Naive thymus-derived CD8-positive, alpha-beta T cell (primary cell): ENCODE data around the gene ZNF45. TPM values are rescaled to one million over a fixed set of nuclear protein-coding genes. Genes with fewer than 3 reads are reported as not detected.

Experiments used
- polyA plus RNA-seq, 3 donors: library from polyadenylated mRNA; unstranded; fragments of 300-500 nt; fragmentation: Illumina TruSeq; gene quantifications; one replicate each; pipeline ENCODE4 v1.2.3, GENCODE V29; 2021
- total RNA-seq, 8 experiments: library from RNA in 2 of 8; stranded (reverse) in 2 of 8; gene quantifications; one replicate each; pipeline ENCODE4 v1.2.3 and lab custom pipeline; 2021 to 2026

The ZNF45 gene
- total and polyA plus RNA-seq, 5 experiments from 2014 or later: 6.3 to 27.9 (median 16.6) TPM

Other genes starting within 250 kb of the ZNF45 start
- not detected for gene IRGC, start 219.2 kb downstream of the ZNF45 start, total RNA-seq
- gene IRGC, start 219.2 kb downstream of the ZNF45 start, polyA plus RNA-seq: not detected
- 10 to 100 TPM; 48.9 to 51.9 TPM for gene SMG9, start 180.3 kb downstream of the ZNF45 start, total RNA-seq
- 1 to 10 TPM; 3.4 to 8.3 (median 8.3) TPM for gene SMG9, start 180.3 kb downstream of the ZNF45 start, polyA plus RNA-seq
- 100 to 1,000 TPM in 1 of 2 experiments, 10 to 100 TPM in 1; 92.9 to 103 TPM for gene KCNN4, start 154.3 kb downstream of the ZNF45 start, total RNA-seq
- 10 to 100 TPM in 2 of 3 donors, 1 to 10 TPM in 1; 7.6 to 28.6 (median 11.7) TPM for gene KCNN4, start 154.3 kb downstream of the ZNF45 start, polyA plus RNA-seq
- under 1 TPM; 0.60 to 0.69 TPM for gene LYPD5, start 132.8 kb downstream of the ZNF45 start, total RNA-seq
- gene LYPD5, start 132.8 kb downstream of the ZNF45 start, polyA plus RNA-seq: under 1 TPM in 2 of 3 donors, not detected in 1; 0.07 to 0.72 TPM
- gene ZNF283, start 108.0 kb downstream of the ZNF45 start, total RNA-seq: 10 to 100 TPM; 24.2 to 25.8 TPM
- 1 to 10 TPM; 3.3 to 4.3 (median 3.7) TPM for gene ZNF283, start 108.0 kb downstream of the ZNF45 start, polyA plus RNA-seq
- 1 to 10 TPM; 8.5 to 9.5 TPM for gene ZNF404, start 51.3 kb downstream of the ZNF45 start, total RNA-seq
- gene ZNF404, start 51.3 kb downstream of the ZNF45 start, polyA plus RNA-seq: 1 to 10 TPM; 1.8 to 4.1 (median 2.8) TPM
- 1 to 10 TPM; 4.5 to 5.6 TPM for gene ZNF221, start 15.9 kb upstream of the ZNF45 start, total RNA-seq
- gene ZNF221, start 15.9 kb upstream of the ZNF45 start, polyA plus RNA-seq: 1 to 10 TPM in 1 of 3 donors, not detected in 2; 1.6 TPM
- gene ZNF155, start 48.9 kb upstream of the ZNF45 start, total RNA-seq: 10 to 100 TPM; 13.2 to 13.7 TPM
- 1 to 10 TPM in 2 of 3 donors, under 1 TPM in 1; 0.58 to 2.3 (median 2.3) TPM for gene ZNF155, start 48.9 kb upstream of the ZNF45 start, polyA plus RNA-seq
- 10 to 100 TPM in 1 of 2 experiments, 1 to 10 TPM in 1; 9.9 to 12.0 TPM for gene ZNF230, start 67.7 kb upstream of the ZNF45 start, total RNA-seq
- 1 to 10 TPM; 1.9 to 2.5 (median 2.1) TPM for gene ZNF230, start 67.7 kb upstream of the ZNF45 start, polyA plus RNA-seq
- gene ZNF222, start 90.1 kb upstream of the ZNF45 start, total RNA-seq: 1 to 10 TPM; 7.8 to 9.2 TPM
- gene ZNF222, start 90.1 kb upstream of the ZNF45 start, polyA plus RNA-seq: 1 to 10 TPM in 2 of 3 donors, under 1 TPM in 1; 0.99 to 3.9 (median 1.9) TPM
- 1 to 10 TPM; 7.6 to 9.7 TPM for gene ZNF223, start 116.8 kb upstream of the ZNF45 start, total RNA-seq
- 1 to 10 TPM; 3.2 to 4.0 (median 3.5) TPM for gene ZNF223, start 116.8 kb upstream of the ZNF45 start, polyA plus RNA-seq
- 1 to 10 TPM; 5.4 to 5.7 TPM for gene ZNF284, start 136.9 kb upstream of the ZNF45 start, total RNA-seq
- under 1 TPM; 0.56 to 0.82 (median 0.71) TPM for gene ZNF284, start 136.9 kb upstream of the ZNF45 start, polyA plus RNA-seq
- 10 to 100 TPM; 82.4 to 86.3 TPM for gene ZNF224, start 159.1 kb upstream of the ZNF45 start, total RNA-seq
- gene ZNF224, start 159.1 kb upstream of the ZNF45 start, polyA plus RNA-seq: 1 to 10 TPM; 6.9 to 9.0 (median 8.2) TPM
- gene ZNF225, start 178.1 kb upstream of the ZNF45 start, total RNA-seq: 10 to 100 TPM; 11.0 to 11.3 TPM
- 1 to 10 TPM; 1.0 to 3.3 (median 3.1) TPM for gene ZNF225, start 178.1 kb upstream of the ZNF45 start, polyA plus RNA-seq
- 10 to 100 TPM; 20.8 to 22.7 TPM for gene ZNF234, start 206.3 kb upstream of the ZNF45 start, total RNA-seq
- gene ZNF234, start 206.3 kb upstream of the ZNF45 start, polyA plus RNA-seq: 1 to 10 TPM; 3.9 to 6.2 (median 4.8) TPM
- 10 to 100 TPM; 55.7 to 56.8 TPM for gene ZNF226, start 229.8 kb upstream of the ZNF45 start, total RNA-seq
- 10 to 100 TPM; 19.7 to 23.7 (median 20.6) TPM for gene ZNF226, start 229.8 kb upstream of the ZNF45 start, polyA plus RNA-seq